Measurements from ENCODE around the gene RALGDS.

GRCh38 chr9:133074111-133074651 is 46.9 kb downstream of the RALGDS start:
- TF ChIP-seq CTCF (IDR thresholded peaks at IDR 0.05 in 4 of 5, conservative IDR thresholded peaks at IDR 0.05 in 1 of 5) (no peak), POLR2A (IDR thresholded peaks at IDR 0.05) (no peak)

All from gastrocnemius medialis (tissue), 4 donors.